K562 (cell line): ENCODE data around the gene KCNQ5.

Experiments
- EHMT2 ChIP-seq: fragments of 450-650 bp; IDR thresholded peaks from 2 replicates; pipeline ENCODE4 v1.6.1; 2018; ENCODE audit warnings: antibody characterized with exemption
- GABPB1 ChIP-seq: sonication (generic); formaldehyde crosslinking; IDR thresholded peaks from 2 replicates; pipeline ENCODE4 v1.8.0; 2022; ENCODE audit warnings: mild to moderate bottlenecking, missing genetic modification reagents
- HCFC1 ChIP-seq: IDR thresholded peaks from 2 replicates; pipeline ENCODE4 v1.6.1; 2012; ENCODE audit warnings: low read depth, low read length, improper control_type of control experiment
- JUN ChIP-seq, 2 experiments: sonication (generic) in 1 of 2; formaldehyde crosslinking in 1 of 2; IDR thresholded peaks; 2 replicates each; pipeline versions ENCODE4 v1.6.1 to v1.8.0; 2012 to 2022; ENCODE audit warnings: borderline replicate concordance in 2 of 2, mild to moderate bottlenecking in 2 of 2, improper control_type of control experiment in 1 of 2, low read depth in 1 of 2, low read length in 1 of 2, missing genetic modification reagents in 1 of 2
- NR3C1 ChIP-seq: sonication (generic); formaldehyde crosslinking; IDR thresholded peaks from 2 replicates; pipeline ENCODE4 v1.8.1; 2022; ENCODE audit warnings: missing genetic modification reagents
- POLR2A ChIP-seq: fragments of 450-650 bp; conservative IDR thresholded peaks from 2 replicates; pipeline ENCODE4 v1.6.1; 2016
- RAD21 ChIP-seq, 2 experiments: fragments of 250-450 bp in 1 of 2; fragments of 450-650 bp in 1 of 2; sonication (Bioruptor Pico) in 1 of 2; formaldehyde crosslinking in 1 of 2; IDR thresholded peaks in 1 of 2; conservative IDR thresholded peaks in 1 of 2; 2 replicates each; pipeline versions ENCODE4 v1.4.0 to v1.8.0; 2020 to 2022; ENCODE audit warnings: mild to moderate bottlenecking in 2 of 2, moderate library complexity in 1 of 2
- SREBF2 ChIP-seq: sonication (generic); formaldehyde crosslinking; IDR thresholded peaks from 2 replicates; pipeline ENCODE4 v1.4.0; 2020; ENCODE audit warnings: mild to moderate bottlenecking, missing genetic modification reagents
- ZNF780A ChIP-seq: fragments of 250-450 bp; sonication (Bioruptor Pico); IDR thresholded peaks from 2 replicates; pipeline ENCODE4 v1.5.0; 2021; ENCODE audit warnings: mild to moderate bottlenecking
- TF ChIP-seq, protein P1 (sequence below), 3 experiments: IDR thresholded peaks in 2 of 3; conservative IDR thresholded peaks in 1 of 3; 2 replicates each; pipeline ENCODE4 v1.5.1; 2011 to 2012; ENCODE audit warnings: low read length in 3 of 3, mild to moderate bottlenecking in 3 of 3, control low read depth in 2 of 3, improper control_type of control experiment in 1 of 3, inconsistent platforms in 1 of 3, low read depth in 1 of 3, mixed read lengths in 1 of 3, moderate library complexity in 1 of 3; ENCODE audit not compliant: insufficient read depth in 2 of 3
- TF ChIP-seq, protein P2 (sequence below): fragments of 450-650 bp; IDR thresholded peaks from 2 replicates; pipeline ENCODE4 v1.6.1; 2016; ENCODE audit warnings: borderline replicate concordance
- TF ChIP-seq, protein P3 (sequence below), 2 experiments: fragments of 450-650 bp; formaldehyde crosslinking in 1 of 2; IDR thresholded peaks; 2 replicates each; pipeline versions ENCODE4 v1.4.0 to v1.6.1; 2014 to 2020; ENCODE audit warnings: mild to moderate bottlenecking in 2 of 2, borderline replicate concordance in 1 of 2, low read depth in 1 of 2

DNA sequence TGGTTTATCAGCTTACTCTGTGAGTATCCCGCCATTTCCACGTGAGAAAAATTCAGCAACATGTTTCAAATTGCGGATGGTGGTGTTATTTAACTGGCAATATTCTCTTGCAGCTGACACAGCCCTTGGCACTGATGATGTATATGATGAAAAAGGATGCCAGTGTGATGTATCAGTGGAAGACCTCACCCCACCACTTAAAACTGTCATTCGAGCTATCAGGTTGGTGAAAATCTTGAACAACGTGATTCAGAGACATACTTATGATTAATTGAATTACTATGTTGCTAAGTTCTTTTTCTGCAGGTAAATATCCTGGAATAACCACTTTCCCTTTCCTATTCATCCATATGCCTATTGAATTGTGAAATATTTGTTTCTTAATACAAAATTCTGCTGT, 547.8 kb downstream of the KCNQ5 start:
- TF ChIP-seq, protein P1, sequence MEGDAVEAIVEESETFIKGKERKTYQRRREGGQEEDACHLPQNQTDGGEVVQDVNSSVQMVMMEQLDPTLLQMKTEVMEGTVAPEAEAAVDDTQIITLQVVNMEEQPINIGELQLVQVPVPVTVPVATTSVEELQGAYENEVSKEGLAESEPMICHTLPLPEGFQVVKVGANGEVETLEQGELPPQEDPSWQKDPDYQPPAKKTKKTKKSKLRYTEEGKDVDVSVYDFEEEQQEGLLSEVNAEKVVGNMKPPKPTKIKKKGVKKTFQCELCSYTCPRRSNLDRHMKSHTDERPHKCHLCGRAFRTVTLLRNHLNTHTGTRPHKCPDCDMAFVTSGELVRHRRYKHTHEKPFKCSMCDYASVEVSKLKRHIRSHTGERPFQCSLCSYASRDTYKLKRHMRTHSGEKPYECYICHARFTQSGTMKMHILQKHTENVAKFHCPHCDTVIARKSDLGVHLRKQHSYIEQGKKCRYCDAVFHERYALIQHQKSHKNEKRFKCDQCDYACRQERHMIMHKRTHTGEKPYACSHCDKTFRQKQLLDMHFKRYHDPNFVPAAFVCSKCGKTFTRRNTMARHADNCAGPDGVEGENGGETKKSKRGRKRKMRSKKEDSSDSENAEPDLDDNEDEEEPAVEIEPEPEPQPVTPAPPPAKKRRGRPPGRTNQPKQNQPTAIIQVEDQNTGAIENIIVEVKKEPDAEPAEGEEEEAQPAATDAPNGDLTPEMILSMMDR (IDR thresholded peaks at IDR 0.05 in 2 of 3, conservative IDR thresholded peaks at IDR 0.05 in 1 of 3; ENCODE audit: insufficient read depth in 2 of 3, low read depth in 1 of 3, low read length in 3 of 3), result no peak
- TF ChIP-seq POLR2A (no peak), HCFC1 (no peak), GABPB1 (CRISPR knock-in tag) (no peak), ZNF780A (CRISPR knock-in tag) (no peak), EHMT2 (no peak), JUN (IDR thresholded peaks at IDR 0.05; ENCODE audit: borderline replicate concordance, low read depth, low read length) (no peak), JUN (CRISPR knock-in tag; IDR thresholded peaks at IDR 0.05; ENCODE audit: borderline replicate concordance) (no peak), RAD21 (CRISPR knock-in tag; conservative IDR thresholded peaks at IDR 0.05 in 1 of 2, IDR thresholded peaks at IDR 0.05 in 1 of 2) (no peak), NR3C1 (CRISPR knock-in tag) (no peak), SREBF2 (CRISPR knock-in tag) (no peak)
- TF ChIP-seq, protein P2, sequence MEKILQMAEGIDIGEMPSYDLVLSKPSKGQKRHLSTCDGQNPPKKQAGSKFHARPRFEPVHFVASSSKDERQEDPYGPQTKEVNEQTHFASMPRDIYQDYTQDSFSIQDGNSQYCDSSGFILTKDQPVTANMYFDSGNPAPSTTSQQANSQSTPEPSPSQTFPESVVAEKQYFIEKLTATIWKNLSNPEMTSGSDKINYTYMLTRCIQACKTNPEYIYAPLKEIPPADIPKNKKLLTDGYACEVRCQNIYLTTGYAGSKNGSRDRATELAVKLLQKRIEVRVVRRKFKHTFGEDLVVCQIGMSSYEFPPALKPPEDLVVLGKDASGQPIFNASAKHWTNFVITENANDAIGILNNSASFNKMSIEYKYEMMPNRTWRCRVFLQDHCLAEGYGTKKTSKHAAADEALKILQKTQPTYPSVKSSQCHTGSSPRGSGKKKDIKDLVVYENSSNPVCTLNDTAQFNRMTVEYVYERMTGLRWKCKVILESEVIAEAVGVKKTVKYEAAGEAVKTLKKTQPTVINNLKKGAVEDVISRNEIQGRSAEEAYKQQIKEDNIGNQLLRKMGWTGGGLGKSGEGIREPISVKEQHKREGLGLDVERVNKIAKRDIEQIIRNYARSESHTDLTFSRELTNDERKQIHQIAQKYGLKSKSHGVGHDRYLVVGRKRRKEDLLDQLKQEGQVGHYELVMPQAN, result no peak
- TF ChIP-seq, protein P3, sequence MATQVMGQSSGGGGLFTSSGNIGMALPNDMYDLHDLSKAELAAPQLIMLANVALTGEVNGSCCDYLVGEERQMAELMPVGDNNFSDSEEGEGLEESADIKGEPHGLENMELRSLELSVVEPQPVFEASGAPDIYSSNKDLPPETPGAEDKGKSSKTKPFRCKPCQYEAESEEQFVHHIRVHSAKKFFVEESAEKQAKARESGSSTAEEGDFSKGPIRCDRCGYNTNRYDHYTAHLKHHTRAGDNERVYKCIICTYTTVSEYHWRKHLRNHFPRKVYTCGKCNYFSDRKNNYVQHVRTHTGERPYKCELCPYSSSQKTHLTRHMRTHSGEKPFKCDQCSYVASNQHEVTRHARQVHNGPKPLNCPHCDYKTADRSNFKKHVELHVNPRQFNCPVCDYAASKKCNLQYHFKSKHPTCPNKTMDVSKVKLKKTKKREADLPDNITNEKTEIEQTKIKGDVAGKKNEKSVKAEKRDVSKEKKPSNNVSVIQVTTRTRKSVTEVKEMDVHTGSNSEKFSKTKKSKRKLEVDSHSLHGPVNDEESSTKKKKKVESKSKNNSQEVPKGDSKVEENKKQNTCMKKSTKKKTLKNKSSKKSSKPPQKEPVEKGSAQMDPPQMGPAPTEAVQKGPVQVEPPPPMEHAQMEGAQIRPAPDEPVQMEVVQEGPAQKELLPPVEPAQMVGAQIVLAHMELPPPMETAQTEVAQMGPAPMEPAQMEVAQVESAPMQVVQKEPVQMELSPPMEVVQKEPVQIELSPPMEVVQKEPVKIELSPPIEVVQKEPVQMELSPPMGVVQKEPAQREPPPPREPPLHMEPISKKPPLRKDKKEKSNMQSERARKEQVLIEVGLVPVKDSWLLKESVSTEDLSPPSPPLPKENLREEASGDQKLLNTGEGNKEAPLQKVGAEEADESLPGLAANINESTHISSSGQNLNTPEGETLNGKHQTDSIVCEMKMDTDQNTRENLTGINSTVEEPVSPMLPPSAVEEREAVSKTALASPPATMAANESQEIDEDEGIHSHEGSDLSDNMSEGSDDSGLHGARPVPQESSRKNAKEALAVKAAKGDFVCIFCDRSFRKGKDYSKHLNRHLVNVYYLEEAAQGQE (IDR thresholded peaks at IDR 0.05; ENCODE audit: borderline replicate concordance), result no peak
- TF ChIP-seq, protein P3 (CRISPR knock-in tag; IDR thresholded peaks at IDR 0.05; ENCODE audit: low read depth), result no peak
